Measurements from ENCODE around the gene C11orf71. TPM values are rescaled to one million over a fixed set of nuclear protein-coding genes. Genes with fewer than 3 reads are reported as not detected.

Gene C11orf71
- total RNA-seq, 1 experiment from 2014 or later: 4.3 TPM

DNA sequence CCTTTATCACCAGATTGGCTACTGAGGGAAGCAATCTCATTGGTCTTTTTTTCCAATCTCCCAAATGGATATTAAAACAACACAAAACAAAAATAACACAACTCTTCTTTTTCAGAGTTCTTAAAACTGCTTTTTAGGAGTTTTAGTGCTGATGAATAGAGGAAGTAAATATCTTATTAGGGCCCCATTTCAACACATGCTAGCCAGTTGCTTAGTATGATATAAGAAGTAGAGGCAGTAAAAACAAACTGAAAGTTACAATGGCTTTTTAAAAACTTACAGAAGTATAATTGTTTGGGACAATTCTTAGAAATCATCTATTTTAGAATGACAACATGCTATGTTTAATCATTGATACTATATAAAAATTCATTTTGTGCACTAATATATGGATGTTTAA lies 3.4 kb downstream of the C11orf71 start:
- no peak overlapping the region for H3K4me3 ChIP-seq (replicated peaks in 1 of 2; ENCODE audit: low read depth in 1 of 2, low read length in 2 of 2)
- POLR2A ChIA-PET: no interaction called here
- H3K27ac ChIP-seq (ENCODE audit: low read depth, low read length): no peak overlapping the region
- H3K4me1 ChIP-seq (ENCODE audit: control insufficient read depth in 1 of 2, insufficient read depth in 2 of 2, low read length in 2 of 2): peaks cover 0 to 14% of the 10 kb centered on the region in 2 experiments; a peak in 2 of 4 replicates
- H3K9me3 ChIP-seq (ENCODE audit: control insufficient read depth in 1 of 2, insufficient read depth in 1 of 2, low read depth in 1 of 2, low read length in 2 of 2): no peaks in the 10 kb centered on the region
- TF ChIP-seq ELF1 (IDR thresholded peaks at IDR 0.05; ENCODE audit: borderline replicate concordance, low read depth): no peak
- TF ChIP-seq TCF7L2 (IDR thresholded peaks at IDR 0.05; ENCODE audit: borderline replicate concordance, extremely low read depth, insufficient read depth, insufficient read length): no peak
- TF ChIP-seq CBX3 (IDR thresholded peaks at IDR 0.05; ENCODE audit: low read depth): no peak
- TF ChIP-seq POLR2AphosphoS5 (IDR thresholded peaks at IDR 0.05; ENCODE audit: low read depth, low read length): no peak
- no peak for TF ChIP-seq RAD21 (IDR thresholded peaks at IDR 0.05; ENCODE audit: low read depth)
- TF ChIP-seq, protein P1, sequence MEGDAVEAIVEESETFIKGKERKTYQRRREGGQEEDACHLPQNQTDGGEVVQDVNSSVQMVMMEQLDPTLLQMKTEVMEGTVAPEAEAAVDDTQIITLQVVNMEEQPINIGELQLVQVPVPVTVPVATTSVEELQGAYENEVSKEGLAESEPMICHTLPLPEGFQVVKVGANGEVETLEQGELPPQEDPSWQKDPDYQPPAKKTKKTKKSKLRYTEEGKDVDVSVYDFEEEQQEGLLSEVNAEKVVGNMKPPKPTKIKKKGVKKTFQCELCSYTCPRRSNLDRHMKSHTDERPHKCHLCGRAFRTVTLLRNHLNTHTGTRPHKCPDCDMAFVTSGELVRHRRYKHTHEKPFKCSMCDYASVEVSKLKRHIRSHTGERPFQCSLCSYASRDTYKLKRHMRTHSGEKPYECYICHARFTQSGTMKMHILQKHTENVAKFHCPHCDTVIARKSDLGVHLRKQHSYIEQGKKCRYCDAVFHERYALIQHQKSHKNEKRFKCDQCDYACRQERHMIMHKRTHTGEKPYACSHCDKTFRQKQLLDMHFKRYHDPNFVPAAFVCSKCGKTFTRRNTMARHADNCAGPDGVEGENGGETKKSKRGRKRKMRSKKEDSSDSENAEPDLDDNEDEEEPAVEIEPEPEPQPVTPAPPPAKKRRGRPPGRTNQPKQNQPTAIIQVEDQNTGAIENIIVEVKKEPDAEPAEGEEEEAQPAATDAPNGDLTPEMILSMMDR (IDR thresholded peaks at IDR 0.05 in 2 of 3, conservative IDR thresholded peaks at IDR 0.05 in 1 of 3; ENCODE audit: borderline replicate concordance in 1 of 3, insufficient read depth in 1 of 3, low read depth in 2 of 3, low read length in 2 of 3): no peak
- no peak for TF ChIP-seq EZH2 (IDR thresholded peaks at IDR 0.05)
- TF ChIP-seq POLR2A (IDR thresholded peaks at IDR 0.05; ENCODE audit: borderline replicate concordance, extremely low read depth, insufficient read depth, insufficient read length): no peak
- no peak for TF ChIP-seq SRF (IDR thresholded peaks at IDR 0.05; ENCODE audit: low read depth)
- no peak for TF ChIP-seq FOSL1 (IDR thresholded peaks at IDR 0.05; ENCODE audit: low read depth)
- intact Hi-C loops (cut with micrococcal nuclease): loop anchor here (5.0 kb wide), 1 partner anchor 50 kb away; no protein-coding TSS in a partner anchor
- no peak overlapping the region for H2AFZ ChIP-seq (ENCODE audit: low read depth, low read length, poor library complexity, severe bottlenecking)
- ATAC-seq (no peak), DNase-seq (ENCODE audit: low read depth, low spot score) (no peak)
- H3K36me3 ChIP-seq (ENCODE audit: control insufficient read depth in 1 of 2, insufficient read depth in 2 of 2, low read length in 2 of 2): no peaks in the 10 kb centered on the region
- H3K27me3 ChIP-seq (ENCODE audit: insufficient read depth, low read length): 0 out of 2 replicates have a peak, but pooled peaks cover 6% of the 10 kb centered on the region
- H3K9ac ChIP-seq (ENCODE audit: low read length): no peak overlapping the region
- no peaks in the 10 kb centered on the region for H4K20me1 ChIP-seq (ENCODE audit: insufficient read depth)
- RAD21 ChIA-PET (ENCODE audit: low non-redundant PET in 1 of 2, low total read pairs in 2 of 2, uncharacterized antibody in 2 of 2, unreplicated experiment in 2 of 2): no interaction called here
- BruUV-seq (replicated peaks): no TSS peak
- H3K79me2 ChIP-seq (ENCODE audit: insufficient read depth, low read length): peaks cover 32% of the 10 kb centered on the region
- H3K4me2 ChIP-seq (ENCODE audit: low read length): no peak overlapping the region
- CTCF ChIA-PET: interaction anchor here (0.7 kb wide), 1 partner anchor 49 kb away, joined by 3 read pairs; no protein-coding TSS in a partner anchor
- no peaks in the 10 kb centered on the region for H3K9me2 ChIP-seq (ENCODE audit: insufficient read depth)

Data from HCT116 (cell line).